ENCODE results near the gene C6orf118. TPM values are rescaled to one million over a fixed set of nuclear protein-coding genes. Genes with fewer than 3 reads are reported as not detected.

Gene C6orf118
- total RNA-seq, result not detected in 2 replicates

DNA sequence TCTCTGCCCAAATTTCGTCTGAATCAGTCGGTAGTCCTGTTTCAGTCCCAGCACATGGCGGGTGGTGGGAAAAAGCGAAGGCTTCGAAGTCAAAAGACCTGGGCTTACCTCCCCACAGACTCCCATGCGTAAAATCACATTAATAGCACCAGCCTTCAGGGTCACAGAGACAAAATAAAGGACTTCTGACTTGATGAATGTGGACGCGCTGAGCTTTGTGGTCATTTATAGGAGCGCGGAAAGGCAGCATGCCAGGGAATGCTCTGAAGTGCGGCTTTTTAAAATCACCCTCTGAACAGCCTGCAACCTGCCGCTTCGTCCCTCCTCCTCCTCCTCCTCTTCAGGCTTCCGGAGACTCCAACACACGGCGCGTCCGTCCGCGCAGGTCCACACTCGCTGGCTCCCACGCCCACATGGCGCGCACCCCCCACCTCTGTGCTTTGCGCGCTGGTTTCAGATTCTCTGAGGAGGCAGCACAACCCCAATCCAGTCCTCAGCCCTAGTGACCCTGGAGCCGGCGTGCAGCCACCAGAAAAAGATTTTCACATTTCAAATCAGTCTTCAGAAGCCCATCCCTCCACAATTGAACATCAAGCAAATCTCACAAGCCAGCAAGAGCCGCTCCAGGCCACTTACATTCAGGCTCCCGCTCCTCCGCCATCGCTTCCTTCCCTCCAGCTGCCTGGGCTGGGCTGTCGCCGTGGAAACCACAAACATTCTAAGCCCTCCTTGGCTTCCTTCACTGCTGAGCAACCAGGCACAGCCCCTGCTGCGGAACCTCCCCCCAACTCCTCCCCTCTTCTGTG is at the start of gene C6orf118:
Gene C6orf118, minus strand, starts transcription at position 680 of the 806 bp plus-strand sequence. Its CDS starts 19 bp downstream, at position 661.

